GM12891 (cell line): Measurements from ENCODE around the gene XXYLT1.

Source experiments
- POLR2A ChIP-seq: IDR thresholded peaks from 2 replicates; pipeline ENCODE4 v1.6.1; 2011; ENCODE audit warnings: low read depth, low read length, control low read depth
- TAF1 ChIP-seq: IDR thresholded peaks from 2 replicates; pipeline ENCODE4 v1.6.1; 2011; ENCODE audit warnings: low read depth, low read length, control low read depth

- peak; percentile 70; the same call in 1 of the 2 replicates for TF ChIP-seq POLR2A
- peak; percentile 86 for TF ChIP-seq TAF1
Measured at GRCh38 chr3:195150181-195151118, 120.5 kb downstream of the XXYLT1 start.
